ENCODE measurements around the gene ADARB2.

- TF ChIP-seq CTCF (IDR thresholded peaks at IDR 0.05) = no peak
- no peak for TF ChIP-seq POLR2A (IDR thresholded peaks at IDR 0.05)
Measured at GRCh38 chr10:1654247-1654646, 83.1 kb downstream of the ADARB2 start.
